SKM-1 (cell line): Measurements from ENCODE around the gene CPAMD8.

ENCODE experiments used
- DNase-seq: peaks from one replicate; lab custom pipeline; 2025; ENCODE audit not compliant: unreplicated experiment; lab: John Stamatoyannopoulos, UW

CPAMD8 gene

GRCh38 chr19:17026706-17027534 is at the start of gene CPAMD8:
Gene CPAMD8 (minus strand): TSS chr19:17026810. CDS start chr19:17026642, 168 bp downstream.
- DNase-seq, result no peak

GRCh38 chr19:17075864-17076542 is 49.4 kb upstream of the CPAMD8 start:
- no peak for DNase-seq

GRCh38 chr19:17075035-17075863 is 48.6 kb upstream of the CPAMD8 start, which contains the start of the genes HAUS8 and MYO9B:
Gene HAUS8 (minus strand): TSS chr19:17075452. CDS start chr19:17075422, 30 bp downstream.
Gene MYO9B (plus strand): TSS chr19:17075777. CDS start chr19:17101718, 25,941 bp downstream.
- DNase-seq, result peak; percentile 96

- no peak for DNase-seq
Measured at GRCh38 chr19:17074634-17075034, 48.0 kb upstream of the CPAMD8 start.

- DNase-seq, result no peak
Measured at GRCh38 chr19:17073869-17074633, 47.4 kb upstream of the CPAMD8 start.

GRCh38 chr19:17070912-17071311 is 44.3 kb upstream of the CPAMD8 start:
- DNase-seq, result no peak

- no peak for DNase-seq
Measured at GRCh38 chr19:17070421-17070820, 43.8 kb upstream of the CPAMD8 start.

- DNase-seq, result no peak
Measured at GRCh38 chr19:17069193-17069592, 42.6 kb upstream of the CPAMD8 start.

- no peak for DNase-seq
Measured at GRCh38 chr19:17063428-17063827, 36.8 kb upstream of the CPAMD8 start.

GRCh38 chr19:17061691-17062090 is 35.1 kb upstream of the CPAMD8 start:
- DNase-seq, result no peak

- DNase-seq, result no peak
Measured at GRCh38 chr19:17061205-17061604, 34.6 kb upstream of the CPAMD8 start.

- DNase-seq, result no peak
Measured at GRCh38 chr19:17060802-17061201, 34.2 kb upstream of the CPAMD8 start.

GRCh38 chr19:17058236-17058635 is 31.6 kb upstream of the CPAMD8 start:
- DNase-seq, result no peak

- no peak for DNase-seq
Measured at GRCh38 chr19:17055636-17056035, 29.0 kb upstream of the CPAMD8 start.

- DNase-seq, result no peak
Measured at GRCh38 chr19:17054746-17055145, 28.1 kb upstream of the CPAMD8 start.

- no peak for DNase-seq
Measured at GRCh38 chr19:17052439-17052838, 25.8 kb upstream of the CPAMD8 start.

GRCh38 chr19:17049711-17050280 is 23.2 kb upstream of the CPAMD8 start:
- DNase-seq, result no peak

GRCh38 chr19:17048885-17049453 is 22.4 kb upstream of the CPAMD8 start:
- DNase-seq, result no peak

- DNase-seq, result no peak
Measured at GRCh38 chr19:17045907-17046502, 19.4 kb upstream of the CPAMD8 start.
